GM03348 (cell line): Measurements from ENCODE around the gene OSBPL10.

ENCODE experiments used
- DNase-seq: peaks from one replicate; pipeline ENCODE4 v3.0.0; 2012; ENCODE audit warnings: low spot score

OSBPL10 gene

GRCh38 chr3:31959251-31959650 is 21.8 kb downstream of the OSBPL10 start:
- no peak for DNase-seq

GRCh38 chr3:31958701-31959152 is 22.3 kb downstream of the OSBPL10 start:
- no peak for DNase-seq

GRCh38 chr3:31957106-31957505 is 24.0 kb downstream of the OSBPL10 start:
- DNase-seq = no peak

GRCh38 chr3:31955581-31955980 is 25.5 kb downstream of the OSBPL10 start:
- no peak for DNase-seq

GRCh38 chr3:31953636-31954035 is 27.4 kb downstream of the OSBPL10 start:
- DNase-seq = no peak

GRCh38 chr3:31953091-31953490 is 28.0 kb downstream of the OSBPL10 start:
- no peak for DNase-seq

GRCh38 chr3:31952205-31952604 is 28.9 kb downstream of the OSBPL10 start:
- no peak for DNase-seq

- DNase-seq = no peak
Measured at GRCh38 chr3:31948280-31948679, 32.8 kb downstream of the OSBPL10 start.

GRCh38 chr3:31947671-31948091 is 33.4 kb downstream of the OSBPL10 start:
- DNase-seq = no peak

- DNase-seq = no peak
Measured at GRCh38 chr3:31947162-31947561, 33.9 kb downstream of the OSBPL10 start.

GRCh38 chr3:31946484-31947081 is 34.5 kb downstream of the OSBPL10 start:
- DNase-seq = no peak

GRCh38 chr3:31945738-31946052 is 35.4 kb downstream of the OSBPL10 start:
- peak; percentile 18 for DNase-seq

- no peak for DNase-seq
Measured at GRCh38 chr3:31943041-31943440, 38.0 kb downstream of the OSBPL10 start.

- DNase-seq = no peak
Measured at GRCh38 chr3:31942446-31942845, 38.6 kb downstream of the OSBPL10 start.

- DNase-seq = no peak
Measured at GRCh38 chr3:31937225-31937624, 43.8 kb downstream of the OSBPL10 start.

- DNase-seq = no peak
Measured at GRCh38 chr3:31936420-31937060, 44.5 kb downstream of the OSBPL10 start.

GRCh38 chr3:31934866-31935265 is 46.2 kb downstream of the OSBPL10 start:
- no peak for DNase-seq

- DNase-seq = no peak
Measured at GRCh38 chr3:31934018-31934417, 47.0 kb downstream of the OSBPL10 start.

- DNase-seq = no peak
Measured at GRCh38 chr3:31932990-31933389, 48.1 kb downstream of the OSBPL10 start.

- no peak for DNase-seq
Measured at GRCh38 chr3:31929826-31930502, 51.1 kb downstream of the OSBPL10 start.

GRCh38 chr3:31927811-31928210 is 53.3 kb downstream of the OSBPL10 start:
- no peak for DNase-seq

GRCh38 chr3:31926543-31926942 is 54.5 kb downstream of the OSBPL10 start:
- no peak for DNase-seq

GRCh38 chr3:31925271-31925630 is 55.8 kb downstream of the OSBPL10 start:
- DNase-seq = no peak
